Fibroblast of mammary gland (primary cell): ENCODE measurements around the gene MYO16.
A peak's percentile ranks its signal among the peaks of the same experiment; 100 is the strongest.

Experiments
- DNase-seq: peaks from one replicate; pipeline ENCODE4 v3.0.0-alpha.2; 2010; ENCODE audit warnings: low read depth
- H3K4me3 ChIP-seq: 2 replicates; pipeline ENCODE4 v1.5.1; 2011; ENCODE audit warnings: low read depth, mild to moderate bottlenecking, low read length, moderate library complexity; ENCODE audit not compliant: control insufficient read depth
- TF ChIP-seq, protein P1 (sequence below): conservative IDR thresholded peaks from 2 replicates; pipeline ENCODE4 v1.5.1; 2011; ENCODE audit warnings: low read depth, low read length, inconsistent platforms; ENCODE audit not compliant: control insufficient read depth, insufficient read depth

MYO16 gene

DNA sequence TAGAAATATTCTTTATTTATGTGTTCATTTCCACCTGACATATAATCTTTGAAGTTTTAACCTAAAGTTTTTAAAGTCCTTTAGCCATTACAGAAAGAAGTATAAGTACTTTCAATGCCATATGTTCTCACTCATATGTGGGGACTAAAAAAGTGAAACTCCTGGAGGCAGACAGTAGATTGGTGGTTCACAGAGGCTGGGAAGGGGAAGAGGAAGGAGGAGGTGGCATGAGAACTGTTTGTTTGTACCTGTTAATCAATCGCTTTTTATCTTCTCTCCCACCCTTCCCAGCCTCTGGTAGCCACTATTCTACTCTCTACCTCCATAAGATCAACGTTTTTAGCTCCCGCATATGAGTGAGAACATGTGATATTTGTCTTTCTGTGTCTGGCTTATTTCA, 131.1 kb downstream of the MYO16 start:
- TF ChIP-seq, protein P1, sequence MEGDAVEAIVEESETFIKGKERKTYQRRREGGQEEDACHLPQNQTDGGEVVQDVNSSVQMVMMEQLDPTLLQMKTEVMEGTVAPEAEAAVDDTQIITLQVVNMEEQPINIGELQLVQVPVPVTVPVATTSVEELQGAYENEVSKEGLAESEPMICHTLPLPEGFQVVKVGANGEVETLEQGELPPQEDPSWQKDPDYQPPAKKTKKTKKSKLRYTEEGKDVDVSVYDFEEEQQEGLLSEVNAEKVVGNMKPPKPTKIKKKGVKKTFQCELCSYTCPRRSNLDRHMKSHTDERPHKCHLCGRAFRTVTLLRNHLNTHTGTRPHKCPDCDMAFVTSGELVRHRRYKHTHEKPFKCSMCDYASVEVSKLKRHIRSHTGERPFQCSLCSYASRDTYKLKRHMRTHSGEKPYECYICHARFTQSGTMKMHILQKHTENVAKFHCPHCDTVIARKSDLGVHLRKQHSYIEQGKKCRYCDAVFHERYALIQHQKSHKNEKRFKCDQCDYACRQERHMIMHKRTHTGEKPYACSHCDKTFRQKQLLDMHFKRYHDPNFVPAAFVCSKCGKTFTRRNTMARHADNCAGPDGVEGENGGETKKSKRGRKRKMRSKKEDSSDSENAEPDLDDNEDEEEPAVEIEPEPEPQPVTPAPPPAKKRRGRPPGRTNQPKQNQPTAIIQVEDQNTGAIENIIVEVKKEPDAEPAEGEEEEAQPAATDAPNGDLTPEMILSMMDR, result no peak
- no peak overlapping the region for H3K4me3 ChIP-seq
- DNase-seq, result no peak

DNA sequence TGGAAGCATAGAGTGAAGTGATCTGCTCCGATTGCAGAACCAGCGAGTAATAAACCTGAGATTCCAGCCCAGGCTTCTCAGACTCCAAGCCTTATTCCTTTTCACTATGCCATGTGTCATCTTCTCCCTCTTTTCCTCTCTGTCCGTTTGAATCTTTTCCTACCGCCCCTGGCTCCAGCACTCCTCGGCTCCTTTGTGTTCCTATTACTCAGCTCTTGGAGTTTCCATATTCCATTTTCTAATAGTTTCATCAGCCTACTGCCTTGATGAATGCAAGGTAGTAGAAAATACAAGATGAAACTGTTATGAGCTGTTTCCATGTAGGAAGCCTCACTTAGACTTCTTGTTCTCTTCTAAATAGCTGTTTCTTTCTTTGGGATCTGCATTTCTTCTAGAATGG, 138.6 kb downstream of the MYO16 start:
- H3K4me3 ChIP-seq, result no peak overlapping the region
- TF ChIP-seq, protein P1, result no peak
- DNase-seq, result no peak

- H3K4me3 ChIP-seq, result no peak overlapping the region
- DNase-seq, result no peak
- TF ChIP-seq, protein P1, result no peak
These were observed 140.0 kb downstream of the MYO16 start for GRCh38 chr13:108769213-108770070.

DNA sequence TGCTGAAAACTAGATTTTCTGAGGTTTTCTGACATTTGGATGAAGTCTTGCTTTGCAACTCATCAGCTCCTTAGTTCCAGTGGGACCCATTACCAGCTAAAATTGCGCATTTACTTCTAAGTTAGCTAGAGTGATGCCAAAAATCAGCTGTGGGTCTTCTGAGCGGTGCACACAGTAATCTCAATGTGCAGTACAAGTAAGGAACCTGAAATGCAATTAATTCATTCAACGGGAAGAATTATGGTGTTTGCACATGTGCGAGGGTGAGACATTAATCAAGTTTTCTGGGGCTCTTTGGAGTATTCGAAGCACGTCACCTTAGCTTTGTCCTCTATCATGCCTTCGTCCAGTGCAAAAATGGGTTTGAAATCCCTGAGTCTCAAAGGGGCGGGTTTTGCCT, 146.2 kb downstream of the MYO16 start:
- TF ChIP-seq, protein P1, result no peak
- no peak overlapping the region for H3K4me3 ChIP-seq
- no peak for DNase-seq

DNA sequence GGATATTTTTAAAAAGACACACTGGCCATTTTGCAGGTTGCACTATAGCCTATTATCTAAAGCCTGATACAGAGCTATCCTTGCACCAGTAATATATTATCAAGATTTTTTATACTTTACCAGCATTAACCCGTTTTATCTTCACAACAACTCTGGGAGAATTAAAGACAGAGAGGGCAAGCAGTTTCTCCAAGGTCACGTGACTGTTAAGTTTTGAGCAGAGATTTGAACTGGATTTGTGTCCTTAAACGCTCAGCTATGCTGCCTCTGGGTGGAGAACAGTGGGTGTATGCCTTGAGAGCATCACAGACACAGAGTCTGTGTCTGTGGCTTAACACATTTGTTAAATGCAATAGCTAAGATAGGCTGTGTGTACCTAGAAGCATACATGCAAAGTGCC, 147.2 kb downstream of the MYO16 start:
- TF ChIP-seq, protein P1, result no peak

GRCh38 chr13:108777421-108778420, 148.3 kb downstream of the MYO16 start:
- peak; percentile 41 for DNase-seq
- TF ChIP-seq, protein P1, result no peak
- no peak overlapping the region for H3K4me3 ChIP-seq

More for the DNA sequence above, 147.2 kb downstream of the MYO16 start:
- DNase-seq, result no peak
- no peak overlapping the region for H3K4me3 ChIP-seq
